ENCODE results near the gene MTA3.

Gene MTA3

GRCh38 chr2:42743659-42743990 lies 175.2 kb downstream of the MTA3 start:
- WGBS, 2 experiments, result 88 to 91% methylated on average over 1 of the region's 1 CpG
- Histone ChIP-seq H3K27me3 (ENCODE audit: control insufficient read depth, insufficient read depth, low read length, poor library complexity, severe bottlenecking) (no peaks in the 10 kb centered on the region), H3K4me3 (ENCODE audit: insufficient read depth, low read depth, low read length) (no peak overlapping the region), H3K27ac (ENCODE audit: insufficient read depth, low read depth, low read length, poor library complexity, severe bottlenecking) (no peak overlapping the region), H3K36me3 (ENCODE audit: control insufficient read depth, insufficient read depth, low read length) (no peaks in the 10 kb centered on the region), H3K9me3 (ENCODE audit: control insufficient read depth, low read length) (no peaks in the 10 kb centered on the region), H3K4me1 (ENCODE audit: control insufficient read depth, insufficient read depth, low read length) (no peaks in the 10 kb centered on the region)

GRCh38 chr2:42744545-42745082 lies 176.2 kb downstream of the MTA3 start:
- no peak overlapping the region for H3K27ac ChIP-seq (ENCODE audit: insufficient read depth, low read depth, low read length, poor library complexity, severe bottlenecking)
- H3K36me3 ChIP-seq (ENCODE audit: control insufficient read depth, insufficient read depth, low read length), result no peaks in the 10 kb centered on the region
- no peaks in the 10 kb centered on the region for H3K4me1 ChIP-seq (ENCODE audit: control insufficient read depth, insufficient read depth, low read length)
- WGBS, 2 experiments, result 88 to 91% methylated on average over 3 of the region's 3 CpGs
- no peak overlapping the region for H3K4me3 ChIP-seq (ENCODE audit: insufficient read depth, low read depth, low read length)
- H3K9me3 ChIP-seq (ENCODE audit: control insufficient read depth, low read length), result no peaks in the 10 kb centered on the region
- H3K27me3 ChIP-seq (ENCODE audit: control insufficient read depth, insufficient read depth, low read length, poor library complexity, severe bottlenecking), result no peaks in the 10 kb centered on the region

GRCh38 chr2:42747422-42747821 lies 179.0 kb downstream of the MTA3 start:
- WGBS, 2 experiments, result 95 to 97% methylated on average over 3 of the region's 3 CpGs
- H3K4me1 ChIP-seq (ENCODE audit: control insufficient read depth, insufficient read depth, low read length), result no peaks in the 10 kb centered on the region
- H3K4me3 ChIP-seq (ENCODE audit: insufficient read depth, low read depth, low read length), result no peak overlapping the region

GRCh38 chr2:42748840-42749239 lies 180.4 kb downstream of the MTA3 start:
- no peaks in the 10 kb centered on the region for H3K9me3 ChIP-seq (ENCODE audit: control insufficient read depth, low read length)
- H3K27me3 ChIP-seq (ENCODE audit: control insufficient read depth, insufficient read depth, low read length, poor library complexity, severe bottlenecking), result no peaks in the 10 kb centered on the region
- H3K36me3 ChIP-seq (ENCODE audit: control insufficient read depth, insufficient read depth, low read length), result no peaks in the 10 kb centered on the region
- no peak overlapping the region for H3K27ac ChIP-seq (ENCODE audit: insufficient read depth, low read depth, low read length, poor library complexity, severe bottlenecking)
- no peaks in the 10 kb centered on the region for H3K4me1 ChIP-seq (ENCODE audit: control insufficient read depth, insufficient read depth, low read length)
- WGBS, 2 experiments, result 93 to 94% methylated on average over 4 of the region's 4 CpGs
- no peak overlapping the region for H3K4me3 ChIP-seq (ENCODE audit: insufficient read depth, low read depth, low read length)

More at GRCh38 chr2:42747422-42747821, 179.0 kb downstream of the MTA3 start:
- no peaks in the 10 kb centered on the region for H3K27me3 ChIP-seq (ENCODE audit: control insufficient read depth, insufficient read depth, low read length, poor library complexity, severe bottlenecking)
- no peaks in the 10 kb centered on the region for H3K36me3 ChIP-seq (ENCODE audit: control insufficient read depth, insufficient read depth, low read length)
- no peak overlapping the region for H3K27ac ChIP-seq (ENCODE audit: insufficient read depth, low read depth, low read length, poor library complexity, severe bottlenecking)
- no peaks in the 10 kb centered on the region for H3K9me3 ChIP-seq (ENCODE audit: control insufficient read depth, low read length)

- Histone ChIP-seq H3K4me1 (ENCODE audit: control insufficient read depth, insufficient read depth, low read length) (no peaks in the 10 kb centered on the region), H3K4me3 (ENCODE audit: insufficient read depth, low read depth, low read length) (no peak overlapping the region), H3K27ac (ENCODE audit: insufficient read depth, low read depth, low read length, poor library complexity, severe bottlenecking) (no peak overlapping the region), H3K9me3 (ENCODE audit: control insufficient read depth, low read length) (no peaks in the 10 kb centered on the region), H3K36me3 (ENCODE audit: control insufficient read depth, insufficient read depth, low read length) (no peaks in the 10 kb centered on the region), H3K27me3 (ENCODE audit: control insufficient read depth, insufficient read depth, low read length, poor library complexity, severe bottlenecking) (no peaks in the 10 kb centered on the region)
- 90 to 96% methylated on average over 2 of the region's 2 CpGs for WGBS, 2 experiments
Observed at GRCh38 chr2:42752314-42752713, 183.9 kb downstream of the MTA3 start.

GRCh38 chr2:42752816-42753813 lies 184.7 kb downstream of the MTA3 start:
- Histone ChIP-seq H3K36me3 (ENCODE audit: control insufficient read depth, insufficient read depth, low read length) (no peaks in the 10 kb centered on the region), H3K4me3 (ENCODE audit: insufficient read depth, low read depth, low read length) (no peak overlapping the region), H3K27me3 (ENCODE audit: control insufficient read depth, insufficient read depth, low read length, poor library complexity, severe bottlenecking) (no peaks in the 10 kb centered on the region), H3K4me1 (ENCODE audit: control insufficient read depth, insufficient read depth, low read length) (no peaks in the 10 kb centered on the region), H3K9me3 (ENCODE audit: control insufficient read depth, low read length) (no peaks in the 10 kb centered on the region), H3K27ac (ENCODE audit: insufficient read depth, low read depth, low read length, poor library complexity, severe bottlenecking) (no peak overlapping the region)
- WGBS, 2 experiments, result 94 to 95% methylated on average over 24 of the region's 24 CpGs

- Histone ChIP-seq H3K9me3 (ENCODE audit: control insufficient read depth, low read length) (no peaks in the 10 kb centered on the region), H3K27ac (ENCODE audit: insufficient read depth, low read depth, low read length, poor library complexity, severe bottlenecking) (no peak overlapping the region), H3K4me1 (ENCODE audit: control insufficient read depth, insufficient read depth, low read length) (no peaks in the 10 kb centered on the region), H3K36me3 (ENCODE audit: control insufficient read depth, insufficient read depth, low read length) (no peaks in the 10 kb centered on the region), H3K4me3 (ENCODE audit: insufficient read depth, low read depth, low read length) (no peak overlapping the region), H3K27me3 (ENCODE audit: control insufficient read depth, insufficient read depth, low read length, poor library complexity, severe bottlenecking) (no peaks in the 10 kb centered on the region)
- 93 to 95% methylated on average over 11 of the region's 11 CpGs for WGBS, 2 experiments
Observed at GRCh38 chr2:42754021-42754775, 185.8 kb downstream of the MTA3 start.

- Histone ChIP-seq H3K27me3 (ENCODE audit: control insufficient read depth, insufficient read depth, low read length, poor library complexity, severe bottlenecking) (no peaks in the 10 kb centered on the region), H3K36me3 (ENCODE audit: control insufficient read depth, insufficient read depth, low read length) (no peaks in the 10 kb centered on the region), H3K4me3 (ENCODE audit: insufficient read depth, low read depth, low read length) (no peak overlapping the region), H3K9me3 (ENCODE audit: control insufficient read depth, low read length) (no peaks in the 10 kb centered on the region), H3K4me1 (ENCODE audit: control insufficient read depth, insufficient read depth, low read length) (no peaks in the 10 kb centered on the region), H3K27ac (ENCODE audit: insufficient read depth, low read depth, low read length, poor library complexity, severe bottlenecking) (no peak overlapping the region)
- 80 to 84% methylated on average over 8 of the region's 8 CpGs for WGBS, 2 experiments
Observed at GRCh38 chr2:42754776-42755140, 186.3 kb downstream of the MTA3 start.

- Histone ChIP-seq H3K9me3 (ENCODE audit: control insufficient read depth, low read length) (no peaks in the 10 kb centered on the region), H3K36me3 (ENCODE audit: control insufficient read depth, insufficient read depth, low read length) (no peaks in the 10 kb centered on the region), H3K27me3 (ENCODE audit: control insufficient read depth, insufficient read depth, low read length, poor library complexity, severe bottlenecking) (no peaks in the 10 kb centered on the region), H3K4me1 (ENCODE audit: control insufficient read depth, insufficient read depth, low read length) (no peaks in the 10 kb centered on the region), H3K4me3 (ENCODE audit: insufficient read depth, low read depth, low read length) (no peak overlapping the region), H3K27ac (ENCODE audit: insufficient read depth, low read depth, low read length, poor library complexity, severe bottlenecking) (no peak overlapping the region)
- 89 to 91% methylated on average over 14 of the region's 14 CpGs for WGBS, 2 experiments
Observed at GRCh38 chr2:42755191-42755880, 186.9 kb downstream of the MTA3 start.
